ENCODE data around the gene PHTF1.
"Not testable (repeated sequence)": the region's sequence is repeated elsewhere in the genome, so short reads cannot be mapped to it uniquely, and the experiment has no call there.

PHTF1 gene

GRCh38 chr1:113718621-113719020, 40.7 kb downstream of the PHTF1 start:
- DNase-seq (ENCODE audit: low spot score) = not testable (repeated sequence)

- not testable (repeated sequence) for DNase-seq (ENCODE audit: low spot score)
Measured at GRCh38 chr1:113717506-113717905, 41.8 kb downstream of the PHTF1 start.

GRCh38 chr1:113714606-113715269, 44.5 kb downstream of the PHTF1 start:
- no peak for DNase-seq (ENCODE audit: low spot score)

GRCh38 chr1:113701429-113701828, 57.9 kb downstream of the PHTF1 start:
- DNase-seq (ENCODE audit: low spot score) = peak; percentile 16

- no peak for DNase-seq (ENCODE audit: low spot score)
Measured at GRCh38 chr1:113694910-113695309, 64.4 kb downstream of the PHTF1 start.

GRCh38 chr1:113692824-113693431, 66.4 kb downstream of the PHTF1 start:
- no peak for DNase-seq (ENCODE audit: low spot score)

- DNase-seq (ENCODE audit: low spot score) = no peak
Measured at GRCh38 chr1:113692342-113692741, 66.9 kb downstream of the PHTF1 start.

- no peak for DNase-seq (ENCODE audit: low spot score)
Measured at GRCh38 chr1:113691184-113691583, 68.1 kb downstream of the PHTF1 start.

GRCh38 chr1:113686891-113687618, 72.2 kb downstream of the PHTF1 start:
- DNase-seq (ENCODE audit: low spot score) = no peak

GRCh38 chr1:113684153-113684541, 75.1 kb downstream of the PHTF1 start:
- DNase-seq (ENCODE audit: low spot score) = no peak

- no peak for DNase-seq (ENCODE audit: low spot score)
Measured at GRCh38 chr1:113683384-113684152, 75.7 kb downstream of the PHTF1 start.

GRCh38 chr1:113681596-113682337, 77.5 kb downstream of the PHTF1 start:
- DNase-seq (ENCODE audit: low spot score) = no peak

- no peak for DNase-seq (ENCODE audit: low spot score)
Measured at GRCh38 chr1:113678159-113678469, 81.2 kb downstream of the PHTF1 start.

GRCh38 chr1:113677250-113678158, 81.8 kb downstream of the PHTF1 start:
- peak; percentile 65 for DNase-seq (ENCODE audit: low spot score)

GRCh38 chr1:113676524-113676923, 82.8 kb downstream of the PHTF1 start:
- DNase-seq (ENCODE audit: low spot score) = no peak

- DNase-seq (ENCODE audit: low spot score) = no peak
Measured at GRCh38 chr1:113675302-113675701, 84.0 kb downstream of the PHTF1 start.

GRCh38 chr1:113674591-113674990, 84.7 kb downstream of the PHTF1 start:
- DNase-seq (ENCODE audit: low spot score) = no peak

GRCh38 chr1:113672491-113672890, 86.8 kb downstream of the PHTF1 start:
- DNase-seq (ENCODE audit: low spot score) = no peak

- no peak for DNase-seq (ENCODE audit: low spot score)
Measured at GRCh38 chr1:113670650-113671049, 88.6 kb downstream of the PHTF1 start.

GRCh38 chr1:113669988-113670387, 89.3 kb downstream of the PHTF1 start:
- no peak for DNase-seq (ENCODE audit: low spot score)

GRCh38 chr1:113666126-113666525, 93.2 kb downstream of the PHTF1 start:
- no peak for DNase-seq (ENCODE audit: low spot score)
